ENCODE measurements around the gene SLC4A1.
A peak's percentile ranks its signal among the peaks of the same experiment; 100 is the strongest.

SLC4A1 gene

DNA sequence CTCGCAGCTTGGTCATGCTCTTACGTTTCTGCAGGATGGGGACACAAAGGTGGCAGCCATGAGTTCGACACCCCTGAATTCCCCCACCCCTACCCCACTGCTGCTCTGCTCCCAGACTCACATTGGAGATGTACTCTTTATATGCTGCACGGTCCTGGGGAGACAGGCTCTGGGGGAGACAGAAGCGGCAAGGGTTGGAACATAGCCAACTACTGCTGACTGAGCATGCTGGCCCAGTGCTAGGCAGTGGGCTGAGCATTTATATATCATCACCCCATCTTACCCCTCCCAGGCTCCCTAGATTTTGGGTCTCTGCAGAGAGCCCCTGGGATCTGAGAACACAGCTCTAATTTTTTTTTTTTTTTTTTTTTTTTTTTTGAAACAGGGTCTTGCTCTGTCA, 60.2 kb downstream of the SLC4A1 start:
- Histone ChIP-seq H3K36me3 (ENCODE audit: control insufficient read depth in 1 of 2, insufficient read depth in 2 of 2, low read length in 2 of 2) (peaks cover 17 to 43% of the 10 kb centered on the region in 2 donors), H3K9ac (ENCODE audit: low read depth in 1 of 2, low read length in 2 of 2) (no peak overlapping the region), H3K4me3 (ENCODE audit: low read depth in 1 of 2, low read length in 2 of 2) (no peak overlapping the region), H3K27ac (ENCODE audit: low read depth, low read length) (no peak overlapping the region), H3K27me3 (ENCODE audit: control insufficient read depth in 1 of 2, insufficient read depth in 2 of 2, low read length in 2 of 2) (no peaks in the 10 kb centered on the region), H3K9me3 (ENCODE audit: control insufficient read depth in 1 of 2, low read length in 2 of 2) (no peaks in the 10 kb centered on the region), H3K4me1 (ENCODE audit: control insufficient read depth in 1 of 2, insufficient read depth in 2 of 2, low read length in 2 of 2) (peaks cover 18 to 28% of the 10 kb centered on the region in 2 donors)

DNA sequence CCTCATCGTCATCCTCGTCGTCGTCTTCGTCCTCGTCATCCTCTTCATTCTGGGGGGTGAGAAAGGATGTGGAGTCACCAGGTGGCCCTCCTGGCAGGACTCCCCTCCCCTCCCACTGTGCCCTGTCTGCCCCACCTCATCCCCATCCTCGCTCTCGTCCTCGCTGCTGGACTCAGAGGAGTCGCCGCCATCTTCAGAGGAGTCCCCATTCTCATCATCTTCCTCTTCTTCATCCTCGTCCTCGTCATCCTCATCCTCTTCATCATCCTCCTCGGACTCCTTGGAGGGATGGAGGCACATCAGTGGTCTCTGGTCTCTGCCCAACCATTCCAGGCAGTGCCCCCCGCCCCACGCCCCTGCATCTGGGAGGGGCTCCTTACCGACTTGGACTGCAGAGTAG, 60.6 kb downstream of the SLC4A1 start:
- no peak overlapping the region for H3K4me3 ChIP-seq (ENCODE audit: low read depth in 1 of 2, low read length in 2 of 2)
- H3K9ac ChIP-seq (ENCODE audit: low read depth in 1 of 2, low read length in 2 of 2) = no peak overlapping the region
- H3K9me3 ChIP-seq (ENCODE audit: control insufficient read depth in 1 of 2, low read length in 2 of 2) = no peaks in the 10 kb centered on the region
- peaks cover 17 to 43% of the 10 kb centered on the region in 2 donors for H3K36me3 ChIP-seq (ENCODE audit: control insufficient read depth in 1 of 2, insufficient read depth in 2 of 2, low read length in 2 of 2)
- peaks cover 18 to 28% of the 10 kb centered on the region in 2 donors for H3K4me1 ChIP-seq (ENCODE audit: control insufficient read depth in 1 of 2, insufficient read depth in 2 of 2, low read length in 2 of 2)
- no peaks in the 10 kb centered on the region for H3K27me3 ChIP-seq (ENCODE audit: control insufficient read depth in 1 of 2, insufficient read depth in 2 of 2, low read length in 2 of 2)
- no peak overlapping the region for H3K27ac ChIP-seq (ENCODE audit: low read depth, low read length)

DNA sequence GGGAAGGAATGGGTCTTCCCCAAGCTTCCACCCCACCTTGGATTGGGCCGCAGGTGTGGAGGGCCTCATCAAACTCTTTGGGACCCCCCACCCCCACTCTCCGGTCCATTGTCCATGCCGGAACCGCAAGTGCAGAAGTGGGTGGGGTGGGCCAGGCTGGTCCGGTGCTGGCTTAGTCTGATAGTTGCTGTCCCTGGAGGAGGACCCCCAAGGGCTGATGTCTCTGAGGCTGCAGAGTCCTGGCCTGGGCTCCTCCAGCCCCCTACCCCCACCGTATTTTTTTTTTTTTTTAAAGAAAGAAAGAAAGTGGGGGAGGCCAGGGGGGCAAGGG, 61.1 kb downstream of the SLC4A1 start:
- Histone ChIP-seq H3K4me3 (ENCODE audit: low read depth in 1 of 2, low read length in 2 of 2) (no peak overlapping the region), H3K4me1 (ENCODE audit: control insufficient read depth in 1 of 2, insufficient read depth in 2 of 2, low read length in 2 of 2) (peaks cover 18 to 28% of the 10 kb centered on the region in 2 donors), H3K9ac (ENCODE audit: low read depth in 1 of 2, low read length in 2 of 2) (no peak overlapping the region), H3K27me3 (ENCODE audit: control insufficient read depth in 1 of 2, insufficient read depth in 2 of 2, low read length in 2 of 2) (no peaks in the 10 kb centered on the region), H3K9me3 (ENCODE audit: control insufficient read depth in 1 of 2, low read length in 2 of 2) (no peaks in the 10 kb centered on the region), H3K36me3 (ENCODE audit: control insufficient read depth in 1 of 2, insufficient read depth in 2 of 2, low read length in 2 of 2) (peaks cover 17 to 43% of the 10 kb centered on the region in 2 donors), H3K27ac (ENCODE audit: low read depth, low read length) (no peak overlapping the region)

GRCh38 chr17:44205962-44206824, 61.7 kb downstream of the SLC4A1 start:
- Histone ChIP-seq H3K36me3 (ENCODE audit: control insufficient read depth in 1 of 2, insufficient read depth in 2 of 2, low read length in 2 of 2) (peaks cover 17 to 37% of the 10 kb centered on the region in 2 donors), H3K4me1 (ENCODE audit: control insufficient read depth in 1 of 2, insufficient read depth in 2 of 2, low read length in 2 of 2) (peaks cover 18 to 28% of the 10 kb centered on the region in 2 donors)

GRCh38 chr17:44204441-44204882, 63.5 kb downstream of the SLC4A1 start:
- Histone ChIP-seq H3K4me3 (ENCODE audit: low read depth in 1 of 2, low read length in 2 of 2) (no peak overlapping the region), H3K27me3 (ENCODE audit: control insufficient read depth in 1 of 2, insufficient read depth in 2 of 2, low read length in 2 of 2) (no peaks in the 10 kb centered on the region), H3K9ac (ENCODE audit: low read depth in 1 of 2, low read length in 2 of 2) (no peak overlapping the region), H3K4me1 (ENCODE audit: control insufficient read depth in 1 of 2, insufficient read depth in 2 of 2, low read length in 2 of 2) (peaks cover 15 to 22% of the 10 kb centered on the region in 2 donors), H3K9me3 (ENCODE audit: control insufficient read depth in 1 of 2, low read length in 2 of 2) (no peaks in the 10 kb centered on the region), H3K27ac (ENCODE audit: low read depth, low read length) (no peak overlapping the region), H3K36me3 (ENCODE audit: control insufficient read depth in 1 of 2, insufficient read depth in 2 of 2, low read length in 2 of 2) (peaks cover 17 to 28% of the 10 kb centered on the region in 2 donors)

More at GRCh38 chr17:44205962-44206824, 61.7 kb downstream of the SLC4A1 start:
- Histone ChIP-seq H3K9me3 (ENCODE audit: control insufficient read depth in 1 of 2, low read length in 2 of 2) (no peaks in the 10 kb centered on the region), H3K27ac (ENCODE audit: low read depth, low read length) (no peak overlapping the region), H3K4me3 (ENCODE audit: low read depth in 1 of 2, low read length in 2 of 2) (no peak overlapping the region), H3K9ac (ENCODE audit: low read depth in 1 of 2, low read length in 2 of 2) (no peak overlapping the region), H3K27me3 (ENCODE audit: control insufficient read depth in 1 of 2, insufficient read depth in 2 of 2, low read length in 2 of 2) (no peaks in the 10 kb centered on the region)

- Histone ChIP-seq H3K9me3 (ENCODE audit: control insufficient read depth in 1 of 2, low read length in 2 of 2) (no peaks in the 10 kb centered on the region), H3K27me3 (ENCODE audit: control insufficient read depth in 1 of 2, insufficient read depth in 2 of 2, low read length in 2 of 2) (no peaks in the 10 kb centered on the region), H3K4me1 (ENCODE audit: control insufficient read depth in 1 of 2, insufficient read depth in 2 of 2, low read length in 2 of 2) (peaks cover 15 to 22% of the 10 kb centered on the region in 2 donors), H3K9ac (ENCODE audit: low read depth in 1 of 2, low read length in 2 of 2) (no peak overlapping the region), H3K27ac (ENCODE audit: low read depth, low read length) (no peak overlapping the region), H3K36me3 (ENCODE audit: control insufficient read depth in 1 of 2, insufficient read depth in 2 of 2, low read length in 2 of 2) (peaks cover 17 to 23% of the 10 kb centered on the region in 2 donors), H3K4me3 (ENCODE audit: low read depth in 1 of 2, low read length in 2 of 2) (no peak overlapping the region)
Observed at GRCh38 chr17:44203731-44204440, 64.0 kb downstream of the SLC4A1 start.

GRCh38 chr17:44202756-44203155, 65.2 kb downstream of the SLC4A1 start:
- Histone ChIP-seq H3K27me3 (ENCODE audit: control insufficient read depth in 1 of 2, insufficient read depth in 2 of 2, low read length in 2 of 2) (no peaks in the 10 kb centered on the region), H3K9me3 (ENCODE audit: control insufficient read depth in 1 of 2, low read length in 2 of 2) (no peaks in the 10 kb centered on the region), H3K4me1 (ENCODE audit: control insufficient read depth in 1 of 2, insufficient read depth in 2 of 2, low read length in 2 of 2) (peaks cover 22 to 29% of the 10 kb centered on the region in 2 donors), H3K9ac (ENCODE audit: low read depth in 1 of 2, low read length in 2 of 2) (peak overlapping the region in 1 of 2 donors; percentile 14), H3K36me3 (ENCODE audit: control insufficient read depth in 1 of 2, insufficient read depth in 2 of 2, low read length in 2 of 2) (peaks cover 9 to 13% of the 10 kb centered on the region in 2 donors), H3K27ac (ENCODE audit: low read depth, low read length) (no peak overlapping the region), H3K4me3 (ENCODE audit: low read depth in 1 of 2, low read length in 2 of 2) (no peak overlapping the region)

- peak overlapping the region; percentile 78 to 93 for H3K4me3 ChIP-seq (ENCODE audit: low read depth in 1 of 2, low read length in 2 of 2)
- H3K27ac ChIP-seq (ENCODE audit: low read depth, low read length) = peak overlapping the region; percentile 91
- peak overlapping the region; percentile 94 for H3K9ac ChIP-seq (ENCODE audit: low read depth in 1 of 2, low read length in 2 of 2)
- H3K9me3 ChIP-seq (ENCODE audit: control insufficient read depth in 1 of 2, low read length in 2 of 2) = no peaks in the 10 kb centered on the region
- H3K36me3 ChIP-seq (ENCODE audit: control insufficient read depth in 1 of 2, insufficient read depth in 2 of 2, low read length in 2 of 2) = peaks cover 10 to 15% of the 10 kb centered on the region in 2 donors
- H3K27me3 ChIP-seq (ENCODE audit: control insufficient read depth in 1 of 2, insufficient read depth in 2 of 2, low read length in 2 of 2) = no peaks in the 10 kb centered on the region
- peaks cover 26 to 32% of the 10 kb centered on the region in 2 donors for H3K4me1 ChIP-seq (ENCODE audit: control insufficient read depth in 1 of 2, insufficient read depth in 2 of 2, low read length in 2 of 2)
Observed at GRCh38 chr17:44200478-44201155, 67.3 kb downstream of the SLC4A1 start.

- no peaks in the 10 kb centered on the region for H3K27me3 ChIP-seq (ENCODE audit: control insufficient read depth in 1 of 2, insufficient read depth in 2 of 2, low read length in 2 of 2)
- peak within 1 kb of the TSS; percentile 94 for H3K9ac ChIP-seq (ENCODE audit: low read depth in 1 of 2, low read length in 2 of 2)
- H3K36me3 ChIP-seq (ENCODE audit: control insufficient read depth in 1 of 2, insufficient read depth in 2 of 2, low read length in 2 of 2) = peaks cover 18 to 23% of the 10 kb centered on the region in 2 donors
- peak within 1 kb of the TSS; percentile 94 for H3K27ac ChIP-seq (ENCODE audit: low read depth, low read length)
- peaks cover 26 to 32% of the 10 kb centered on the region in 2 donors for H3K4me1 ChIP-seq (ENCODE audit: control insufficient read depth in 1 of 2, insufficient read depth in 2 of 2, low read length in 2 of 2)
- no peaks in the 10 kb centered on the region for H3K9me3 ChIP-seq (ENCODE audit: control insufficient read depth in 1 of 2, low read length in 2 of 2)
- H3K4me3 ChIP-seq (ENCODE audit: low read depth in 1 of 2, low read length in 2 of 2) = peak within 1 kb of the TSS; percentile 78 to 93
Observed at GRCh38 chr17:44199553-44200477, 68.1 kb downstream of the SLC4A1 start, which contains the start of gene ATXN7L3. ATXN7L3 (minus strand) TSS chr17:44199884; CDS start chr17:44198070, 1,814 bp downstream.

All from duodenal mucosa (tissue), 2 donors.